Transverse colon (tissue), 4 donors: ENCODE results near the gene KLRC2. TPM values are rescaled to one million over a fixed set of nuclear protein-coding genes. Genes with fewer than 3 reads are reported as not detected.
A peak's percentile ranks its signal among the peaks of the same experiment; 100 is the strongest.
"Not testable (repeated sequence)": the region's sequence is repeated elsewhere in the genome, so short reads cannot be mapped to it uniquely, and the experiment has no call there.

Experiments
- DNase-seq: peaks from one replicate; pipeline ENCODE4 v3.0.0-alpha.2; 2019
- H3K27ac ChIP-seq, 4 donors: fragments of 200-600 bp; sonication (generic); 2 replicates each; pipeline ENCODE4 v1.5.1; 2016 to 2018; ENCODE audit warnings: inconsistent platforms in 4 of 4
- H3K27me3 ChIP-seq: fragments of 200-600 bp; sonication (generic); 2 replicates; pipeline ENCODE4 v1.5.1; 2017; ENCODE audit warnings: inconsistent platforms
- H3K36me3 ChIP-seq, 4 donors: fragments of 200-600 bp; sonication (generic); 2 replicates each; pipeline ENCODE4 v1.5.1; 2017 to 2019; ENCODE audit warnings: inconsistent platforms in 4 of 4
- H3K4me1 ChIP-seq, 4 donors: fragments of 200-600 bp; sonication (generic); 2 replicates each; pipeline ENCODE4 v1.5.1; 2017 to 2020; ENCODE audit warnings: inconsistent platforms in 4 of 4
- H3K4me3 ChIP-seq, 4 donors: fragments of 200-600 bp; sonication (generic); 1 replicate in 1 of 4; 2 replicates in 3 of 4; pipeline versions ENCODE4 v1.5.1 to v1.6.1; 2017 to 2019; ENCODE audit warnings: inconsistent platforms in 4 of 4
- H3K9me3 ChIP-seq, 2 donors: fragments of 200-600 bp; sonication (generic); 2 replicates each; pipeline ENCODE4 v1.5.1; 2017 to 2019; ENCODE audit warnings: inconsistent platforms in 2 of 2
- CTCF ChIP-seq, 5 experiments: fragments of 200-600 bp in 3 of 5; fragments of 450-650 bp in 2 of 5; sonication (generic) in 3 of 5; IDR thresholded peaks; 1 replicate in 2 of 5; 2 replicates in 3 of 5; pipeline ENCODE4 v1.5.1; 2016 to 2017; ENCODE audit warnings: antibody characterized with exemption in 5 of 5, inconsistent platforms in 3 of 5, mild to moderate bottlenecking in 2 of 5, moderate library complexity in 1 of 5
- EP300 ChIP-seq: sonication (generic); formaldehyde crosslinking; IDR thresholded peaks from one replicate; pipeline ENCODE4 v1.6.1; 2017; ENCODE audit warnings: antibody characterized with exemption, low read depth
- POLR2A ChIP-seq: fragments of 450-650 bp; IDR thresholded peaks from one replicate; pipeline ENCODE4 v1.6.1; 2016; ENCODE audit warnings: antibody characterized with exemption, mild to moderate bottlenecking, moderate library complexity
- POLR2AphosphoS5 ChIP-seq, 3 donors: sonication (generic); formaldehyde crosslinking; IDR thresholded peaks; one replicate each; pipeline ENCODE4 v1.6.1; 2016; ENCODE audit warnings: antibody characterized with exemption in 3 of 3
- WGBS, 2 donors: methylation state at CpG; one replicate each; pipeline ENCODE4 v1.1.5; 2018; ENCODE audit warnings: low coverage in 1 of 2; 5-methylcytosine and 5-hydroxymethylcytosine counted together
- in situ Hi-C, 4 donors: fragments of 200-750 bp; cut with MboI; loops; one replicate each; pipeline versions ENCODE4 v1.15.0 to v1.15.1; 2017; ENCODE audit warnings: low sequenced_read_pairs in 3 of 4, low pct_ligation_motif_present in 1 of 4, low pct_unique_long_range_greater_than_20kb in 1 of 4
- intact Hi-C: fragments of 100-400 bp; cut with DNase I; formaldehyde crosslinking; loops from one replicate; pipeline ENCODE4 v1.15.1; 2023; ENCODE audit warnings: low total_unique reads
- total RNA-seq, 4 donors: library from RNA; depleted of rRNA; stranded (reverse); fragments of >200 nt; gene quantifications; one replicate each; pipeline ENCODE4 v1.1.0, GENCODE V29; 2016

KLRC2 gene
- total RNA-seq, 4 donors from 2014 or later, result 0.80 to 6.8 (median 4.0) TPM; not detected in 1

- in situ Hi-C loops, result no loop called here
- Histone ChIP-seq H3K27me3 (no peaks in the 10 kb centered on the region), H3K9me3 (no peaks in the 10 kb centered on the region), H3K4me3 (no peak within 1 kb of the TSS), H3K4me1 (peaks cover 0 to 17% (median 5%) of the 10 kb centered on the region in 4 donors), H3K27ac (no peak within 1 kb of the TSS), H3K36me3 (no peaks in the 10 kb centered on the region)
- WGBS, 2 donors, result 71 to 83% methylated on average over 1 of the region's 1 CpG
- DNase-seq, result no peak
- intact Hi-C loops, result no loop called here
- TF ChIP-seq POLR2AphosphoS5 (IDR thresholded peaks at IDR 0.05), result no peak
- peak; percentile 11 for TF ChIP-seq POLR2A
Observed at GRCh38 chr12:10389904-10390303, 45.9 kb downstream of the KLRC2 start, which contains the start of gene KLRK1. Gene KLRK1, minus strand, starts transcription at chr12:10390041. Its CDS starts 1,231 bp downstream, at chr12:10388810.

DNA sequence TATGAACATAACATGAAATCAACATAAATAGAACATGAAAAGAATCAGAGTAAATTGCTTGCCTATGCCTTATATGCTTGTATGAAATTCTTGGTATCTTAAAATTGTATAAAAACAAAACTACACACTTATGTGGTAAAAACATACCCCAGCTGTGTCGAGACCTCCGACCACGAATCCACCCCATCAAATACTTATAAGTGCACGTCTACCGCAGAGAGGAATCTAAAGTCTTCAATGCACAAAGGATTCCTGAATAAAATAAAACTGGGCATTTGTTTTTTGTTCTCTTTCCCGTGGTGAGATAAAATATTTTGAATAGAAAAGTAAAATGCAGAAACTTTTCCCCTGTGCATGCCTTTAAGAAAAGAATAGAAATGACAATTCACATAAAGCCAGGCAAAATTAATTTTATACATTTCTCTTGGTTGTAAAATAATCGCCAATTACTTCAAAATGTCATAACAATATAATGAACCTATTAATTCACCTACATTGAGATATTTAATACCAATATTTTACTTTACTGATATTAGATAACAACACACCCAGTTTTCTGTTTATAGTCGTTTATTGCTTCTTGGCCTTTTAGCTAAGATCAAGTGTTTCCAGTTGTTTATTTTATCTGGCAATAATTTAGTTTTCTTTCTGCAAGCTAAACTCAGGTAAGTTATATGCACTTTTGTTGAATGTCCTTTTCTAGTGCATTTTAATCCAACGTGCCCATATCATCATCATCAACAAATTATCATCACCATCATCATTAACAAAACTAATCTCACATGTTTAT is 47.0 kb downstream of the KLRC2 start:
- intact Hi-C loops, result no loop called here
- peaks cover 0 to 5% of the 10 kb centered on the region in 2 donors for H3K9me3 ChIP-seq
- no peaks in the 10 kb centered on the region for H3K27me3 ChIP-seq
- in situ Hi-C loops, result no loop called here
- H3K4me3 ChIP-seq, result no peak overlapping the region
- TF ChIP-seq EP300, result no peak
- TF ChIP-seq POLR2A, result no peak
- no peak for TF ChIP-seq CTCF (IDR thresholded peaks at IDR 0.05)
- TF ChIP-seq POLR2AphosphoS5 (IDR thresholded peaks at IDR 0.05), result no peak
- peaks cover 0 to 16% (median 5%) of the 10 kb centered on the region in 4 donors for H3K4me1 ChIP-seq
- no peak for DNase-seq
- no peak overlapping the region for H3K27ac ChIP-seq
- WGBS, 2 donors, result 72 to 77% methylated on average over 9 of the region's 9 CpGs
- no peaks in the 10 kb centered on the region for H3K36me3 ChIP-seq

GRCh38 chr12:10387498-10387897 is 48.3 kb downstream of the KLRC2 start:
- in situ Hi-C loops, H3K27ac ChIP-seq, H3K36me3 ChIP-seq, H3K4me3 ChIP-seq, intact Hi-C loops, DNase-seq, H3K27me3 ChIP-seq, H3K9me3 ChIP-seq: not testable (repeated sequence)
- 87 to 88% methylated on average over 6 of the region's 6 CpGs for WGBS, 2 donors
- peaks cover 0 to 15% (median 5%) of the 10 kb centered on the region in 4 donors for H3K4me1 ChIP-seq

GRCh38 chr12:10386857-10387256 is 49.0 kb downstream of the KLRC2 start:
- H3K27ac ChIP-seq, result no peak overlapping the region
- no peak overlapping the region for H3K4me3 ChIP-seq
- intact Hi-C loops (no loop called here), in situ Hi-C loops (no loop called here)
- TF ChIP-seq CTCF (IDR thresholded peaks at IDR 0.05), result no peak
- TF ChIP-seq POLR2AphosphoS5 (IDR thresholded peaks at IDR 0.05), result no peak
- TF ChIP-seq POLR2A, result no peak
- no peak for TF ChIP-seq EP300
- WGBS, 2 donors, result 71 to 73% methylated on average over 1 of the region's 1 CpG
- no peaks in the 10 kb centered on the region for H3K27me3 ChIP-seq
- peaks cover 0 to 5% of the 10 kb centered on the region in 2 donors for H3K9me3 ChIP-seq
- DNase-seq, result no peak
- peaks cover 0 to 8% (median 0%) of the 10 kb centered on the region in 4 donors for H3K4me1 ChIP-seq
- no peaks in the 10 kb centered on the region for H3K36me3 ChIP-seq

DNA sequence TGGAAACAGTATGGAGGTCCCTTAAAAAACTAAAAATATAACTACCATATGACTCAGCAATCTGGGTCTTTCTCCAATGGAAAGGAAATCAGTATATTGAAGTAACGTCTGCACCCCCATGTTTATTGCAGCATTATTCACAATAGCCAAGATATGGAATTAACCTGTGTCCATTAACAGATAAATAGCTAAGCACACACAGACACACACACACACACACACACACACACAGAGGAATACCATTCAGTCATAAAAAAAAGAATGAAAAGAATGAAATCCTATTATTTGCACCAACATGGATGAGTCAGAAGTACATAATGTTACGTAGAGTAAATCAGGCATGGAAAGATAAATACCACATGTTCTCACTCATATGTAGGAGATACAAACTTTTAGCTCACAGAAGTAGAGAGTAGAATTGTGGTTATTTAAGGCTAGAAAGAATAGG is 50.6 kb downstream of the KLRC2 start:
- H3K27ac ChIP-seq, result peak overlapping the region in 1 of 4 donors; percentile 11
- WGBS, 2 donors, result 35 to 37% methylated on average over 2 of the region's 2 CpGs
- TF ChIP-seq EP300, result no peak
- no peak for DNase-seq
- in situ Hi-C loops (no loop called here), intact Hi-C loops (no loop called here)
- H3K36me3 ChIP-seq, result no peaks in the 10 kb centered on the region
- no peaks in the 10 kb centered on the region for H3K27me3 ChIP-seq
- H3K9me3 ChIP-seq, result peaks cover 0 to 5% of the 10 kb centered on the region in 2 donors
- peaks cover 0 to 6% (median 0%) of the 10 kb centered on the region in 4 donors for H3K4me1 ChIP-seq
- no peak overlapping the region for H3K4me3 ChIP-seq
